ENCODE measurements around the gene TMEM74B. TPM values are rescaled to one million over a fixed set of nuclear protein-coding genes. Genes with fewer than 3 reads are reported as not detected.

TMEM74B gene
- total and polyA plus RNA-seq, 2 of the 8 experiments (the other 6 are each of a cell fraction or from before 2014, with no cell fraction given) = 4.0 to 6.4 TPM

- POLR2A ChIA-PET (ENCODE audit: partially characterized antibody) = interaction anchor here (1.5 kb wide), 2 partner anchors 8 to 10 kb away, joined by 3 to 7 read pairs; no protein-coding TSS in a partner anchor
- Histone ChIP-seq H2BK12ac (ENCODE audit: low read depth, low read length) (no peak overlapping the region), H3K14ac (ENCODE audit: insufficient read length) (no peak overlapping the region), H3K36me3 (ENCODE audit: control insufficient read depth in 2 of 4, insufficient read depth in 4 of 4, low read length in 3 of 4) (no peaks in the 10 kb centered on the region), H2BK20ac (ENCODE audit: low read length) (no peak overlapping the region), H3K56ac (replicated peaks; ENCODE audit: insufficient read length, low read depth, low read length) (no peak overlapping the region), H3K23ac (ENCODE audit: insufficient read length) (no peak overlapping the region), H2BK120ac (replicated peaks; ENCODE audit: low read depth, low read length) (no peak overlapping the region), H4K5ac (ENCODE audit: insufficient read length, low read depth, low read length) (no peak overlapping the region), H3K4me3 (ENCODE audit: extremely low read depth in 1 of 4, insufficient read depth in 2 of 4, low read depth in 3 of 4, low read length in 4 of 4) (no peak overlapping the region), H4K91ac (replicated peaks; ENCODE audit: insufficient read length, low read length) (no peak overlapping the region), H4K8ac (ENCODE audit: extremely low read depth, insufficient read depth, low read length) (no peak overlapping the region), H2BK15ac (ENCODE audit: low read length) (no peak overlapping the region), H2BK5ac (ENCODE audit: low read depth, low read length) (no peak overlapping the region), H3K4me2 (ENCODE audit: insufficient read depth in 1 of 2, low read depth in 2 of 2, low read length in 2 of 2) (no peak overlapping the region), H3K4ac (replicated peaks; ENCODE audit: insufficient read length, low read depth, low read length) (no peak overlapping the region), H3K27me3 (replicated peaks in 1 of 4; ENCODE audit: control insufficient read depth in 3 of 4, extremely low read depth in 1 of 4, insufficient read depth in 3 of 4, low read length in 3 of 4) (peaks cover 8 to 38% (median 25%) of the 10 kb centered on the region in 4 experiments), H2AFZ (ENCODE audit: low read length) (no peak overlapping the region), H3K79me2 (ENCODE audit: control insufficient read depth in 1 of 2, insufficient read depth in 2 of 2, low read length in 2 of 2) (no peaks in the 10 kb centered on the region), H2AK5ac (ENCODE audit: low read depth, low read length) (0 out of 2 replicates have a peak overlapping the region, but pooled peaks have one; percentile 47), H3K9me3 (ENCODE audit: insufficient read depth in 2 of 2, low read depth in 1 of 2, low read length in 1 of 2) (no peaks in the 10 kb centered on the region), H3K23me2 (ENCODE audit: low read depth, low read length) (peaks cover 7% of the 10 kb centered on the region; the same call in 1 of the 2 replicates), H4K20me1 (replicated peaks in 1 of 2; ENCODE audit: control insufficient read depth in 1 of 2, insufficient read depth in 2 of 2, low read length in 2 of 2) (peaks cover 0 to 3% of the 10 kb centered on the region in 2 experiments), H3K27ac (ENCODE audit: low read depth, low read length) (no peak overlapping the region), H3K18ac (ENCODE audit: extremely low read depth, low read length) (no peak overlapping the region), H3K9ac (replicated peaks in 1 of 4; ENCODE audit: extremely low read depth in 1 of 4, low read depth in 3 of 4, low read length in 3 of 4) (no peak overlapping the region), H3K79me1 (ENCODE audit: low read depth, low read length) (no peaks in the 10 kb centered on the region), H3K4me1 (replicated peaks in 1 of 4; ENCODE audit: control insufficient read depth in 3 of 4, insufficient read depth in 4 of 4, low read length in 3 of 4) (peaks cover 0 to 11% (median 8%) of the 10 kb centered on the region in 4 experiments; a peak in 5 of 7 replicates)
- CTCF ChIA-PET (ENCODE audit: partially characterized antibody) = interaction anchor here (0.6 to 4.6 kb wide), 2 partner anchors 11 to 66 kb away, joined by 3 to 27 read pairs; no protein-coding TSS in a partner anchor
- DNase-seq (ENCODE audit: low read depth in 1 of 2, low spot score in 2 of 2) (no peak), FAIRE-seq (no peak)
- WGBS, 2 experiments (ENCODE audit: extremely low coverage in 1 of 2, insufficient coverage in 1 of 2, insufficient read length in 1 of 2, insufficient replicate concordance in 2 of 2, low coverage in 1 of 2, low lambda C conversion rate in 2 of 2, missing lambda C conversion rate in 1 of 2) = 89% methylated on average over 6 of the region's 6 CpGs; no CpG with 5 or more reads in 1 of the 2 experiments
- TF ChIP-seq CBX8 (IDR thresholded peaks at IDR 0.05; ENCODE audit: borderline replicate concordance, low read depth, low read length) (no peak), TEAD4 (IDR thresholded peaks at IDR 0.05; ENCODE audit: low read depth, low read length) (no peak), CHD2 (IDR thresholded peaks at IDR 0.05; ENCODE audit: low read length) (no peak), TAF1 (IDR thresholded peaks at IDR 0.05; ENCODE audit: low read depth, low read length) (no peak), MAX (IDR thresholded peaks at IDR 0.05) (no peak), CEBPB (IDR thresholded peaks at IDR 0.05; ENCODE audit: low read depth, low read length) (no peak), RAD21 (IDR thresholded peaks at IDR 0.05 in 1 of 2, conservative IDR thresholded peaks at IDR 0.05 in 1 of 2; ENCODE audit: low read depth in 2 of 2, low read length in 2 of 2) (no peak), SP2 (IDR thresholded peaks at IDR 0.05; ENCODE audit: low read length) (no peak), YY1 (IDR thresholded peaks at IDR 0.05; ENCODE audit: low read depth, low read length) (no peak)
- TF ChIP-seq, protein P1, sequence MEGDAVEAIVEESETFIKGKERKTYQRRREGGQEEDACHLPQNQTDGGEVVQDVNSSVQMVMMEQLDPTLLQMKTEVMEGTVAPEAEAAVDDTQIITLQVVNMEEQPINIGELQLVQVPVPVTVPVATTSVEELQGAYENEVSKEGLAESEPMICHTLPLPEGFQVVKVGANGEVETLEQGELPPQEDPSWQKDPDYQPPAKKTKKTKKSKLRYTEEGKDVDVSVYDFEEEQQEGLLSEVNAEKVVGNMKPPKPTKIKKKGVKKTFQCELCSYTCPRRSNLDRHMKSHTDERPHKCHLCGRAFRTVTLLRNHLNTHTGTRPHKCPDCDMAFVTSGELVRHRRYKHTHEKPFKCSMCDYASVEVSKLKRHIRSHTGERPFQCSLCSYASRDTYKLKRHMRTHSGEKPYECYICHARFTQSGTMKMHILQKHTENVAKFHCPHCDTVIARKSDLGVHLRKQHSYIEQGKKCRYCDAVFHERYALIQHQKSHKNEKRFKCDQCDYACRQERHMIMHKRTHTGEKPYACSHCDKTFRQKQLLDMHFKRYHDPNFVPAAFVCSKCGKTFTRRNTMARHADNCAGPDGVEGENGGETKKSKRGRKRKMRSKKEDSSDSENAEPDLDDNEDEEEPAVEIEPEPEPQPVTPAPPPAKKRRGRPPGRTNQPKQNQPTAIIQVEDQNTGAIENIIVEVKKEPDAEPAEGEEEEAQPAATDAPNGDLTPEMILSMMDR (IDR thresholded peaks at IDR 0.05; ENCODE audit: control extremely low read depth in 1 of 3, insufficient read depth in 1 of 3, low read depth in 1 of 3, low read length in 3 of 3) = no peak
Measured at GRCh38 chr20:1183153-1183552, 1.6 kb downstream of the TMEM74B start.
